SIG-M5 treated with dmso at 0.1 percent for 504 hours (cell line): Measurements from ENCODE around the gene IFNA6.

Experiments
- DNase-seq: peaks from one replicate; lab custom pipeline; 2025; ENCODE audit not compliant: unreplicated experiment; lab: John Stamatoyannopoulos, UW

The IFNA6 gene

DNA sequence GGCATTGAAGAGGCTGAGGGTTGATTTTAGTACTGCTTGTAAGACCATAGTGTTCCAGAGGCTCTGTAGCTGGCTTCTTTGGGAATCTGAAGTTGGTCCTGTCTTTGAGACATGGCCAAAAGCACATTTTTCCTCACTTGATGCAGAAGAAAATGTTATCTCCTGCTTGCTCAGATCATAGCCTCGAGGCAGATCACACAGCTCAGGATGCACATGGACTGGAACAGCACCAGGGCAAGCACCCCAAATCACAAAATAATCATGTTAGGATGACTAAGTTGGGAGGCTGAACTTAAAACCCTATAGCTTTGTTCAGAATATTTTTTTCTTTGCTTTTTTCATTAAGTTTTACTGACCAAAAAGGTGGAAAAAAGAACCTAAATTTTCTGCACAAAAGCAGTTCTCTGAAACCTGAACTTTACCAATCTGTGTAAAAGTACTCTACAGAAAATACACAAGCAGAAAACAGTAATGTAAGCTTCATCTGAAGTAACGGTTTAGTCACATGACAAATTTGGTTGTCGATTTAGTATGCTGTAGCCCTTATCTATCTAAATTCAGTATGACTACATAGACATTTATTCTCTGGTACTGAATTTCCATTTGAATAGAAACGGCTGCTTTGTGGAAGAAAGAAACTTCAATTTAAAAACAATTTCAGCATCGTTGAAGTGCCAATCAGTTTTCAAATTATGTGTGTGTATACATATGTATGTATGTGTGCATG, 18.8 kb downstream of the IFNA6 start:
- DNase-seq = no peak

DNA sequence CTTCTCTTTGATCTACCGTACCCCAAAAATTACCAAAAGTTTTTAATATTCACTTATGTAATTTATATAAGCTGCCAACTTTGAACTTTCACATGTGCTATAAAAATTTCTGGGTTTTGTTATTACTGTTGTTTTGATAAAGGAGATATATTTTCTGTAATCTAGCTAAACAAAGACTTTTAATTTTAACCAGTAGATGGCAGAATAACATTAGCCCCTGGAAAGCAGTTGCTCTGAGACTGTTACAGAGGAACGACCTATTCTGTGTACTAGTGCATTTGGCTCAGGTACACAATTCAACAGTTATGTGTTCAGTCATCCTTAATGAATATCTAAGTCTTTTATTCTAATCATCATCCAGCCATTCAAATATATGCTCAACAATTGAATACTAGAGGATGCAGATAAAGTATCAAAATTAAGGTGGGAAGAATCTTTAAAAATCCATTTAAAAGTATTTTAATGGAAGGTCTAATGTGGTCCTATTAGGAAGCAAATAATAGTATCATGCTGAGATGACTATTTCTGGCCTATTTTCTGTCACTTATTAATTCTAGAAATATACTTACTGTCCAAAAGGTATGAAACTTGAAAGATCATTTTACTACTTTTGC, 24.1 kb downstream of the IFNA6 start:
- peak; percentile 49 for DNase-seq

DNA sequence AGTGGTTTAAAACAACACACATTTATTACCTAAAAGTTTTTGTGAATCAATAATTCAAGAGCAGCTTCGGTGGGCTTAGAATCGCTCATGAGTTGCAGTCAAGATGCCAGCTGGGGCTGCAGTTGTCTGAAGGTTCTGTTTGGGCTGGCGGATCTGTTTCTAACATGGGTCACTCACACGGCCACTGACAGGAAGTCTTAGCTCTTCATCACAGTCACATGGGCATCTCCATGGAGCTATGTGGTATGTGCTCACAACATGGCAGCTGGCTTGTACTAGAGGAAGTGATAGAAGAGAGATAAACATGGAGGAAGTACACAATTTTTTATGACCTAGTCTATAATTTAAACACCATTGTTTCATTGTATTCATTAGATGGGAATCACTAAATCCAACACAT, 26.6 kb downstream of the IFNA6 start:
- no peak for DNase-seq

DNA sequence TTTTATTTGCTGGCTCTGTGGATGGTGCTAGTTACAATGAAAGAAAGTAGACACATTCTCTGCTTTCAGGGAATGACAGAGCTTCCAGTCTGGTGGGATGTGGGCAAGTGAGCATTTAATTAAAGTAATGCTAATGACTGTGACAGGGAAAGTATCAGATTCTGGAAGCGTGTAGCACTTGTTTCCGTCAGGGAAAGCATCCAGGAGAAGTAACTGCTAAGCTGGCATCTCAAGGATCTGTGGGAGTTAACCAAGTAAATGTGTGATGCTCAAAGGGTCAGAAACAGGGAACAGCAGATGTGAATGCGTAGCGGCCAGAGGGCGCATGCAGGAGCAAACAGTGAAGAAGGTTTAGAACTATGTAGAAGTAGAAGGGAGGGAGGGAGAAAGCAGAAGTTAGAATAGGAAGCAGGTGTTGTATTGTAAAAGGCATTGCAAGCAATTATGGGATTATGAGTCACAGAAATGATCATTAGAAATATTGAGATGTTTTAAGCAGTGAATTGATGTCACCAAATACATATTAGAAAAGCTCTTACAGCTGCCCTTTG, 27.7 kb downstream of the IFNA6 start:
- peak; percentile 1 for DNase-seq

DNA sequence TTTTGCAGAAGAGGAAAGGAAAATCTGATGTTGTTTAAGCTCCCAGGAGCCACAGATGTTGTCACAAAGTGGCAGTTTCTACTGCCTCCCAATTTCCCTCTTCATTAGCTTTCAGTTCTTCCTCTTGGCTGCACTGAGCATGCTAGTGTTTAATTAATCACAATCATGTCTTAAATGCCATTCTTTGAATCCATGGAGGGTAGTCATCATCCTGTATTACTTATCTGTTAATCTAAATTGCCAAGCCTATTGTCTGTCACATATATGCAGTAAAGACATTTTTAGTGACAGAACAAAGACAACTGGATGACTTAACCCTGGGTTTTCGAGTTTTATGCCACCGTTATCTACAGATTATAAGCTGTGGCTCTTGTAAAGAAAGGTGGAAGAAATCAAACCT, 30.2 kb downstream of the IFNA6 start:
- no peak for DNase-seq

DNA sequence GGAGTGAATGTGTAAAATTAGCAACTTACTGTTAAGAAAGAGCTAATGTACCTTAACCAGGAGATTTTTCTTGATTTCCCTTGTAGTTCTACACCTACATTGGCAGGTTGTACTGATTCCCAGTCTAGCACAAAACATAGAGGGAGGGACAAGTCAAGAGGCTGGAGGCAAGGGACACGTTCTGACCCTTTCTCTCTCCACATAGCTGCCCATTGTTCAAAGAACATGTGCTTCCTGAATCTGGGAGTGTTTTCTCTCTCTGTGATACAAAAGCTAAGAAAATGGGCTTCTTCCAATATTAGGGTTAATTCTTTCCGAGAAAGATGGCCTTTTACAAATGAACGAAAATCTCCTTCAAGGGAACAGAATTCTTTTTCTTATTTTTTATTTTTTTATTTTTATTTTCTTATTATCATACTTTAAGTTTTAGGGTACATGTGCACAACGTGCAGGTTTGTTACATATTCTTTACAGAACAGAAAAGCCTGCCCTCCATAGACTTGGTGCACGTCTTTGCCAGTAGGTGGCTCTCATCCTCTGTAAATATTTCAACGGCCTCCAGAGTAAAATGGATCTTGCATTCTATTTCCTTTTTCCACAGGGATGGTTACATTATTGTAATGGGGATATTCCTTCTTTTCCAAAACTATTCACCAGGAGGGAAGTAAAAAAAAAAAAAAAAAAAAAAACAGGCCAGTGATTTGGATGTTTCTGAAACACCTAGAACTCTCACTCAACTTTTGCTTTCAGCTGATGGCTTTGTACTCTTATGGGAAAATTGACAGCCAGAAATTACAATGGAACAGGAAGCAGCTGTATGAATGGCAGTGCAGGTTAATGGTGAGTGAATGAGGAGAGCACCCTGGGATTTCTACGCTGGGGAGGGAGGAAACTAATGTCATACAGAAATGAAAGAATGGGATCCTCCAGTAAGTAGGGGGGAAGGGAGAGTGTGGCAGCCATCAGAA, 32.4 kb downstream of the IFNA6 start:
- peak; percentile 34 for DNase-seq

DNA sequence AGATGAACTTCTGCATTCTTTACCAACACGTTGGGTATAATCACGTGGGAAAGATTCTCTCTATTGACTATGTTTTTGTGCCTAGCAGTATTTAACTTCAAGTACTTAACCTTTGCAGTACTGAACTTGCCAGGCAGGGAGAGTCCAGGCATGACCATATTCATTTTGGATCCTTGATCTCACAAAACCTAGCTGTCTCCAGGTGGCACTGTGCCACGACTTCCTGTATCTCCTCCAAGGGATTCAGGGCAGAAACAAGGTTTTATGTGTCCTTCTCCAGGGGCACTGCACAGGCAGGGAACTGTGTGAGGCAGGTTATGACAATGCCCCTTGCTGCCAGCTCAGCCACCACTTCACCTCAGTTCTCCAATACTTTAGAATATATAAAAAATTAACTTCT, 33.8 kb downstream of the IFNA6 start:
- no peak for DNase-seq

DNA sequence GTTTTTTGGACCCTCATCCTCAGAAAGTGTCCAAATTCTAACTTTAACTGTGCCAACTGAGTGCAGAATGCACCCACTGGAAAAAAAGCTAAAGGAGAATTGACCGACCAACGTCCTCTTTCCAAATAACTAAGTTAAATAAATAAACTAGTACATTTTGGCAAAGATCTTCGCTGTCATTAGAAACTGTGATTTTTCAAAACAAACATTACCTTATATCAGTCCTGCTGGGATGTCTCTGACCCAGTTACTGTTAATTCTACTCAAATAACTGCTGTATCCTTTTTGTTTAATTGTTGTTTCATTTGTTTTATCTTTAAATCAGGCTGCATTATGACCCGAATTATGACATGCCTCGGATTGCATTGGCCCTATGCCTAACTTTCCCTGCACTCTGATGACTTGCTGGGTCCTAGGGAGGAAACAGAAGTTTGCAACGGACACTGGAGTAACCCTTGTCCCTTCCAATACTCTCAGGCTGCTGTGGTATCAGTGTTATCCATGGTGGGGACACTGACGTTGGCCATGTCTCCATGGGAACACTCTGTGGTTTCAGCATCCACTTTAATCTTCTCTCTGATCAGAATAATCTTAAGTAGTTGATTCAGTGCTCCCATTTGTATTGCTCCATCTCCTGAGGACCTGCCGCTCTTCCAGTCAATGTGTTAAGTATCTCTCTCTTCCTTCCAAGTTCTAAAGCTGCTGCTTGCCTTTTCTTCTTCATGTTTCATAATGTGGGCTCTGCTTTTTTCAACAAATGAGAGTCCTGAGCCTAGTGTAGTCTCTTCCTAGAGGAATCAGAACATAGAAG, 34.5 kb downstream of the IFNA6 start:
- no peak for DNase-seq

DNA sequence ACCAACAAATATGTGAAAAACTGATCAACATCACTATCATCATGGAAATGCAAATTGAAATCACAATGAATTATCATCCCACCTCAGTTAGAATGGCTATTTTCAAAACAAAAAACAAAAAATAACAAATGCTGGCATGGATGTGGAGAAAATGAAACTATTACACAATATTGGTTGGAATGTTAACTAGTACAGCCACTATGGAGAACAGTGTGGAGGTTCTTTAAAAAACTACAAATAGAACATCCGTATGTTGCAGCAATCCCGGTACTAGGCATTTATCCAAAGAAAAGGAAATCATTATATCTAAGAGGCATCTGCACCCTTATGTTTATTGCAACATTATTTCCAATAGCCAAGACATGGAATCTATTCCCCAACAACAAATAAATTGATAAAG, 36.5 kb downstream of the IFNA6 start:
- no peak for DNase-seq

DNA sequence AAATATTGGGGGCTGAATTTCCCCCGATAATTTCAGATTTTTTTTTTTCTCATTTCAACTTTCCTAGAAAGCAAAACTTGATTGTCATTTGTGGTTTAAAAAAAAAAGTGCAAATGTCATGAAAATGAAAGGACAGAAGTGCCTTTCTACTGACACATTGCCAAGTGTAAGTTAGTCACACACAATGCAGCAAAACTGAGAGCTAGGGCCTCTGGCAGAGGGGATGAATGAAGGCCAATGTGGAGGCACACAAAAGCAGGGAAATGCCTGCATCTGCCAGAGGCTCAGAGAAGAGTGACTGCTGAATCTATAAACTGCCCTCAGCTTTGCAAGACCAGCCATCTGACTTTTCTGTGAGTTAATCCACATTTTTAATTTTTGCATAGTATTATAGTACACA, 38.8 kb downstream of the IFNA6 start:
- no peak for DNase-seq

DNA sequence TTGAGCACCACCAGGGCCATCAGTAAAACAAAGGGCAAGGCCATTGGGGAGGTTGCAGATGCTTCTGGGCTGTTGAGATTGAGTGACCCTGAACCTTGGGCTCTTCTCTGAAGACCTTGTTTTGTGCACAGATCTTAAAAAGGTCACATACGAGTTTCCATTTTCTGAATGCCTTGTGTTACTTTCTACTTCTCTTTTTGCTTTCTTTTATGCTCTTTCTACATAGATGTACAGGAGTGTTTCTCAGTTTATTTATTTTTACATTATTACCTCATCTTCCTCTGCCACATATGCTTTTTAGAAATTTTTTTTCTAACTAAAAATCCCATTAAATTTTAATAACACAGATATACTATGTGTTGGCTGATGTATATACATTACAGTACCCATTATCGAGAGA, 45.5 kb downstream of the IFNA6 start, which contains the start of gene IFNA5:
IFNA5 (minus strand) TSS at position 101 of the 400 bp plus-strand sequence; CDS start at position 44, 57 bp downstream.
- no peak for DNase-seq
